Measurements from ENCODE around the gene S100A9. TPM values are rescaled to one million over a fixed set of nuclear protein-coding genes. Genes with fewer than 3 reads are reported as not detected.

Gene S100A9
- total and polyA plus RNA-seq, 2 of the 8 experiments (the other 6 are each of a cell fraction or from before 2014, with no cell fraction given) = not detected

- Histone ChIP-seq H3K9me3 (ENCODE audit: insufficient read depth in 2 of 2, low read depth in 1 of 2, low read length in 1 of 2) (no peaks in the 10 kb centered on the region), H3K4me2 (ENCODE audit: insufficient read depth in 1 of 2, low read depth in 2 of 2, low read length in 2 of 2) (no peak overlapping the region), H3K79me2 (ENCODE audit: control insufficient read depth in 1 of 2, insufficient read depth in 2 of 2, low read length in 2 of 2) (no peaks in the 10 kb centered on the region), H3K4ac (replicated peaks; ENCODE audit: insufficient read length, low read depth, low read length) (no peak overlapping the region), H3K23me2 (ENCODE audit: low read depth, low read length) (no peaks in the 10 kb centered on the region; the same call in 1 of the 2 replicates), H3K4me1 (replicated peaks in 1 of 4; ENCODE audit: control insufficient read depth in 3 of 4, insufficient read depth in 4 of 4, low read length in 3 of 4) (no peaks in the 10 kb centered on the region), H2BK120ac (replicated peaks; ENCODE audit: low read depth, low read length) (no peak overlapping the region), H3K56ac (replicated peaks; ENCODE audit: insufficient read length, low read depth, low read length) (no peak overlapping the region), H3K27me3 (replicated peaks in 1 of 4; ENCODE audit: control insufficient read depth in 3 of 4, extremely low read depth in 1 of 4, insufficient read depth in 3 of 4, low read length in 3 of 4) (no peaks in the 10 kb centered on the region), H3K79me1 (ENCODE audit: low read depth, low read length) (no peaks in the 10 kb centered on the region), H3K36me3 (ENCODE audit: control insufficient read depth in 2 of 4, insufficient read depth in 4 of 4, low read length in 3 of 4) (no peaks in the 10 kb centered on the region), H3K18ac (ENCODE audit: extremely low read depth, low read length) (no peak overlapping the region), H3K9ac (replicated peaks in 1 of 4; ENCODE audit: extremely low read depth in 1 of 4, low read depth in 3 of 4, low read length in 3 of 4) (no peak overlapping the region), H2BK15ac (ENCODE audit: low read length) (no peak overlapping the region), H2BK12ac (ENCODE audit: low read depth, low read length) (no peak overlapping the region), H3K14ac (ENCODE audit: insufficient read length) (no peak overlapping the region), H3K23ac (ENCODE audit: insufficient read length) (no peak overlapping the region), H4K91ac (replicated peaks; ENCODE audit: insufficient read length, low read length) (no peak overlapping the region), H4K20me1 (replicated peaks in 1 of 2; ENCODE audit: control insufficient read depth in 1 of 2, insufficient read depth in 2 of 2, low read length in 2 of 2) (no peaks in the 10 kb centered on the region), H2AFZ (ENCODE audit: low read length) (no peak overlapping the region), H4K5ac (ENCODE audit: insufficient read length, low read depth, low read length) (no peak overlapping the region), H3K27ac (ENCODE audit: low read depth, low read length) (no peak overlapping the region), H4K8ac (ENCODE audit: extremely low read depth, insufficient read depth, low read length) (no peak overlapping the region), H2BK20ac (ENCODE audit: low read length) (no peak overlapping the region), H3K4me3 (ENCODE audit: extremely low read depth in 1 of 4, insufficient read depth in 2 of 4, low read depth in 3 of 4, low read length in 4 of 4) (no peak overlapping the region), H2BK5ac (ENCODE audit: low read depth, low read length) (no peak overlapping the region), H2AK5ac (ENCODE audit: low read depth, low read length) (no peak overlapping the region)
- ChIA-PET CTCF (ENCODE audit: partially characterized antibody) (interaction anchor here (0.8 to 4.1 kb wide), 5 partner anchors 10 to 129 kb away, joined by 3 to 19 read pairs (median 4); no protein-coding TSS in a partner anchor), POLR2A (ENCODE audit: partially characterized antibody) (no interaction called here)
- no peak for TF ChIP-seq SAP30 (IDR thresholded peaks at IDR 0.05; ENCODE audit: insufficient read depth, insufficient replicate concordance, low read length)
- no peak for TF ChIP-seq ZNF274 (IDR thresholded peaks at IDR 0.05; ENCODE audit: borderline replicate concordance, extremely low read depth, low read length)
- TF ChIP-seq NANOG (IDR thresholded peaks at IDR 0.05; ENCODE audit: insufficient read depth, low read depth, low read length, poor library complexity, severe bottlenecking) = no peak
- no peak for TF ChIP-seq SRF (IDR thresholded peaks at IDR 0.05; ENCODE audit: low read depth, low read length)
- TF ChIP-seq CHD1 (IDR thresholded peaks at IDR 0.05; ENCODE audit: low read depth, low read length) = no peak
- no peak for TF ChIP-seq POLR2A (IDR thresholded peaks at IDR 0.05; ENCODE audit: control extremely low read depth in 1 of 2, low read depth in 2 of 2, low read length in 2 of 2)
- TF ChIP-seq KDM1A (IDR thresholded peaks at IDR 0.05; ENCODE audit: borderline replicate concordance, low read length) = no peak
- TF ChIP-seq SIX5 (IDR thresholded peaks at IDR 0.05; ENCODE audit: low read depth, low read length) = no peak
- TF ChIP-seq E2F6 (IDR thresholded peaks at IDR 0.05) = no peak
- no peak for DNase-seq (ENCODE audit: low read depth in 1 of 2, low spot score in 2 of 2)
- 83% methylated on average over 5 of the region's 8 CpGs; no CpG with 5 or more reads in 1 of the 2 experiments for whole genome bisulfite sequencing, 2 experiments (ENCODE audit: extremely low coverage in 1 of 2, insufficient coverage in 1 of 2, insufficient read length in 1 of 2, insufficient replicate concordance in 2 of 2, low coverage in 1 of 2, low lambda C conversion rate in 2 of 2, missing lambda C conversion rate in 1 of 2)
- FAIRE-seq = no peak
Measured at GRCh38 chr1:153365696-153366095, 8.0 kb downstream of the S100A9 start.
